HepG2 (cell line): ENCODE data around the gene PIANP. TPM values are rescaled to one million over a fixed set of nuclear protein-coding genes. Genes with fewer than 3 reads are reported as not detected.

Experiments used
- BRD4 ChIP-seq: sonication (generic); formaldehyde crosslinking; IDR thresholded peaks from 2 replicates; pipeline ENCODE4 v1.4.0; 2020; ENCODE audit warnings: missing genetic modification reagents
- DNMT1 ChIP-seq: sonication (generic); formaldehyde crosslinking; IDR thresholded peaks from 2 replicates; pipeline ENCODE4 v1.5.1; 2020; ENCODE audit warnings: mild to moderate bottlenecking, missing genetic modification reagents
- ETV5 ChIP-seq: IDR thresholded peaks from 2 replicates; pipeline ENCODE4 v1.6.1; 2018; ENCODE audit warnings: missing biosample characterization, missing genetic modification reagents, inconsistent platforms, borderline replicate concordance
- HOXA5 ChIP-seq: sonication (generic); formaldehyde crosslinking; IDR thresholded peaks from 2 replicates; pipeline ENCODE4 v1.4.0; 2020; ENCODE audit warnings: missing genetic modification reagents
- SPEN ChIP-seq: sonication (generic); formaldehyde crosslinking; IDR thresholded peaks from 2 replicates; pipeline ENCODE4 v1.5.1; 2020; ENCODE audit warnings: low read depth, mild to moderate bottlenecking, missing genetic modification reagents
- SRSF9 ChIP-seq: fragments of 200-400 bp; formaldehyde crosslinking; IDR thresholded peaks from 2 replicates; pipeline ENCODE4 v1.6.1; 2018; ENCODE audit warnings: borderline replicate concordance, mild to moderate bottlenecking, low read depth, low read length; ENCODE audit not compliant: insufficient read depth, poor library complexity, severe bottlenecking
- SUZ12 ChIP-seq: fragments of 150-350 bp; IDR thresholded peaks from 2 replicates; pipeline ENCODE4 v1.6.1; 2014; ENCODE audit warnings: low read depth, low read length
- TRAFD1 ChIP-seq: sonication (generic); formaldehyde crosslinking; IDR thresholded peaks from 2 replicates; pipeline ENCODE4 v1.5.1; 2020; ENCODE audit warnings: missing genetic modification reagents, mild to moderate bottlenecking, borderline replicate concordance
- ZBTB4 ChIP-seq: sonication (generic); formaldehyde crosslinking; IDR thresholded peaks from 2 replicates; pipeline ENCODE4 v1.4.0; 2020; ENCODE audit warnings: missing genetic modification reagents, mild to moderate bottlenecking, borderline replicate concordance
- ZNF138 ChIP-seq: sonication (generic); formaldehyde crosslinking; IDR thresholded peaks from 2 replicates; pipeline ENCODE4 v1.5.0; 2020; ENCODE audit warnings: mild to moderate bottlenecking, low read depth, missing genetic modification reagents
- ZNF253 ChIP-seq: sonication (generic); formaldehyde crosslinking; IDR thresholded peaks from 2 replicates; pipeline ENCODE4 v1.8.0; 2022; ENCODE audit warnings: mild to moderate bottlenecking, missing genetic modification reagents, borderline replicate concordance
- ZNF337 ChIP-seq: sonication (generic); formaldehyde crosslinking; IDR thresholded peaks from 2 replicates; pipeline ENCODE4 v1.5.1; 2020; ENCODE audit warnings: missing genetic modification reagents, low read depth, mild to moderate bottlenecking, borderline replicate concordance
- ZNF512B ChIP-seq: sonication (generic); formaldehyde crosslinking; IDR thresholded peaks from 2 replicates; pipeline ENCODE4 v1.5.1; 2020; ENCODE audit warnings: missing genetic modification reagents, mild to moderate bottlenecking, borderline replicate concordance
- ZNF530 ChIP-seq: sonication (generic); formaldehyde crosslinking; IDR thresholded peaks from 2 replicates; pipeline ENCODE4 v1.5.0; 2020; ENCODE audit warnings: low read depth, mild to moderate bottlenecking, missing genetic modification reagents
- ZNF609 ChIP-seq: sonication (generic); formaldehyde crosslinking; IDR thresholded peaks from 2 replicates; pipeline ENCODE4 v1.4.0; 2020; ENCODE audit warnings: mild to moderate bottlenecking, missing genetic modification reagents, borderline replicate concordance
- polyA plus RNA-seq, 8 experiments: library from polyadenylated mRNA; depleted of rRNA in 3 of 8; stranded (reverse) in 7 of 8; unstranded in 1 of 8; fragments of >200 nt; fragmentation: Illumina TruSeq in 4 of 8; extraction: Trizol in 4 of 8; gene quantifications; 2 replicates each; pipeline versions ENCODE4 v1.2.1 to v1.2.3, GENCODE V29; 2011 to 2016; ENCODE audit warnings: low read depth in 4 of 8, missing spikeins in 1 of 8, mixed read lengths in 1 of 8; ENCODE audit not compliant: insufficient read depth in 1 of 8
- total RNA-seq, 5 experiments: library from RNA; depleted of rRNA; stranded (reverse); fragments of >200 nt; fragmentation: Illumina TruSeq; extraction: Trizol; gene quantifications; 2 replicates each; pipeline ENCODE4 v1.2.3, GENCODE V29; 2016; ENCODE audit warnings: low read depth in 1 of 5

PIANP gene
- total and polyA plus RNA-seq, 2 of the 13 experiments (the other 11 are each of a cell fraction or from before 2014, with no cell fraction given): not detected

GRCh38 chr12:6662906-6663742 lies 37.5 kb downstream of the PIANP start, which contains the start of gene ING4 (continued):
- TF ChIP-seq TRAFD1 (CRISPR knock-in tag): no peak
- peak; percentile 85 for TF ChIP-seq ETV5 (CRISPR knock-in tag)
- no peak for TF ChIP-seq ZNF138 (CRISPR knock-in tag)
- peak; percentile 69; the same call in 1 of the 2 replicates for TF ChIP-seq BRD4
- no peak for TF ChIP-seq DNMT1 (CRISPR knock-in tag)
- TF ChIP-seq ZBTB4 (CRISPR knock-in tag): no peak
- no peak for TF ChIP-seq ZNF253
- TF ChIP-seq SPEN (CRISPR knock-in tag): no peak; the same call in 1 of the 2 replicates
- no peak for TF ChIP-seq ZNF337
- TF ChIP-seq ZNF530 (CRISPR knock-in tag): no peak
- TF ChIP-seq ZNF512B (CRISPR knock-in tag): no peak
- no peak for TF ChIP-seq ZNF609 (CRISPR knock-in tag)
- TF ChIP-seq HOXA5 (CRISPR knock-in tag): peak; percentile 74
- no peak for TF ChIP-seq SRSF9
- TF ChIP-seq SUZ12: no peak
